Mucosa of descending colon (tissue), 3 donors: ENCODE measurements around the gene ITGB5. TPM values are rescaled to one million over a fixed set of nuclear protein-coding genes. Genes with fewer than 3 reads are reported as not detected.

Source experiments
- ATAC-seq: fragments of 200-7000 bp; cut with Tn5 transposase; one replicate; pipeline ENCODE4 v1.9.1; 2020; ENCODE audit warnings: mild to moderate bottlenecking, moderate library complexity
- DNase-seq, 3 donors: peaks; one replicate each; pipeline ENCODE4 v3.0.0-alpha.2; 2020
- H3K36me3 ChIP-seq: fragments of 200-600 bp; one replicate; pipeline ENCODE4 v1.8.0; 2021; ENCODE audit warnings: low read depth, mild to moderate bottlenecking
- H3K4me1 ChIP-seq: fragments of 200-600 bp; one replicate; pipeline ENCODE4 v1.8.0; 2021; ENCODE audit warnings: low read depth, mild to moderate bottlenecking
- H3K4me3 ChIP-seq: fragments of 200-600 bp; one replicate; pipeline ENCODE4 v1.8.0; 2021; ENCODE audit warnings: mild to moderate bottlenecking
- H3K9me3 ChIP-seq: fragments of 200-600 bp; one replicate; pipeline ENCODE4 v1.8.0; 2021; ENCODE audit warnings: mild to moderate bottlenecking
- intact Hi-C, 2 donors: fragments of 100-400 bp; cut with DNase I in 1 of 2; cut with micrococcal nuclease in 1 of 2; formaldehyde crosslinking; loops; one replicate each; pipeline versions ENCODE4 v1.11.0 to v1.11.1; 2022; cut with DNase I, micrococcal nuclease
- total RNA-seq, 3 donors: library from RNA; stranded (reverse); fragmentation: NEBNext Ultra II Directional in 2 of 3; extraction: Animal tissue kit (Norgen Biotek cat#: 25700) in 2 of 3; gene quantifications; one replicate each; pipeline versions ENCODE4 v1.2.1 to v1.2.4, GENCODE V29; 2021 to 2023
- TF ChIP-seq, protein P1 (sequence below): fragments of 200-600 bp; IDR thresholded peaks from one replicate; pipeline ENCODE4 v1.8.0; 2022; ENCODE audit warnings: antibody characterized with exemption, mild to moderate bottlenecking
- donor health status: DM: no; HTN: no; CAD: no; lungs with moderate emphysema.
- donor health status: DM: no; HTN: no; CAD: no.
- donor health status: DM: no; HTN: yes; CAD: no.

The ITGB5 gene
- total RNA-seq, 3 donors from 2014 or later, result 67.9 to 102 (median 69.6) TPM

DNA sequence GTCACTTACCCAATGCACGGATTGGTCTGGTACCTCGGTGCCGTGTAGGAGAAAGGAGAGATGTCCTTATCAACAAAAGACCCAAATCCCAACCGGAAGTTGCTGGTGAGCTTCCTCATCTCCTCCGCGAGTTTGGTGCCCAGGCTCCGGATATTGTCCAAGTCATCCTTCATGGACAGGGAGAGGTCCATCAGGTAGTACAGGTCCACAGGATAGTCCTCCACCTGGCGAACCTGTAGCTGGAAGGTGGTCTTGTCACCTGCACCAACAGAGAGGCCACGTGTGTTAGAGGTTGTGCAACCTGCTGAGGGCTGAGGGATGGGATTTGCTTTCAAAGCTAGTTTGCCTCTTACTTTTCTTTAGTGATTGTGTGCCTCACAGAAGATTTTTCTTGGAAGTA is 38.9 kb downstream of the ITGB5 start:
- TF ChIP-seq, protein P1, sequence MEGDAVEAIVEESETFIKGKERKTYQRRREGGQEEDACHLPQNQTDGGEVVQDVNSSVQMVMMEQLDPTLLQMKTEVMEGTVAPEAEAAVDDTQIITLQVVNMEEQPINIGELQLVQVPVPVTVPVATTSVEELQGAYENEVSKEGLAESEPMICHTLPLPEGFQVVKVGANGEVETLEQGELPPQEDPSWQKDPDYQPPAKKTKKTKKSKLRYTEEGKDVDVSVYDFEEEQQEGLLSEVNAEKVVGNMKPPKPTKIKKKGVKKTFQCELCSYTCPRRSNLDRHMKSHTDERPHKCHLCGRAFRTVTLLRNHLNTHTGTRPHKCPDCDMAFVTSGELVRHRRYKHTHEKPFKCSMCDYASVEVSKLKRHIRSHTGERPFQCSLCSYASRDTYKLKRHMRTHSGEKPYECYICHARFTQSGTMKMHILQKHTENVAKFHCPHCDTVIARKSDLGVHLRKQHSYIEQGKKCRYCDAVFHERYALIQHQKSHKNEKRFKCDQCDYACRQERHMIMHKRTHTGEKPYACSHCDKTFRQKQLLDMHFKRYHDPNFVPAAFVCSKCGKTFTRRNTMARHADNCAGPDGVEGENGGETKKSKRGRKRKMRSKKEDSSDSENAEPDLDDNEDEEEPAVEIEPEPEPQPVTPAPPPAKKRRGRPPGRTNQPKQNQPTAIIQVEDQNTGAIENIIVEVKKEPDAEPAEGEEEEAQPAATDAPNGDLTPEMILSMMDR, result no peak
- DNase-seq (no peak), ATAC-seq (no peak)
- no peak overlapping the region for H3K4me3 ChIP-seq
- intact Hi-C loops, result no loop called here
- H3K4me1 ChIP-seq, result peaks cover 15% of the 10 kb centered on the region
- H3K36me3 ChIP-seq, result no peaks in the 10 kb centered on the region
- H3K9me3 ChIP-seq, result no peaks in the 10 kb centered on the region

DNA sequence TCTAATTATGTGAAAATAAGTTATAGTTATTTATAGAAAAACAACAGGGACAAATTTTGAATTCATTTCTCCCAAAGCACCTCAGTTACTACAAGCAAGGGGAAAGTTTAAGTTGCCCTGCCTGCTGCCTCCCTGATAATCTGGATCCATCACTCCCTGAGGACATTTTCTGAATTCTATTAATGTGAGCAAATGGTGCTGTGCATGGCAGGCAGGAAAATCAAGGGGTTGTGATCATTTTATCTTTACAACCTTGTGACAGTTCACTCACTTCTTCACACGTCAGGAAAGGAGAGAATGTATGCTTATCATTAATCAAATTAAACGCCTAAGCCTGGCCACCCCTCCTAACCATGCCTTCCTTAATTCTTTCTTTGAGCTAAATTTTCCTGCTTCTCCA is 39.3 kb downstream of the ITGB5 start:
- Histone ChIP-seq H3K4me1 (peaks cover 15% of the 10 kb centered on the region), H3K4me3 (no peak overlapping the region), H3K9me3 (no peaks in the 10 kb centered on the region), H3K36me3 (no peaks in the 10 kb centered on the region)
- ATAC-seq (no peak), DNase-seq (no peak)
- intact Hi-C loops, result no loop called here
- TF ChIP-seq, protein P1, result no peak

DNA sequence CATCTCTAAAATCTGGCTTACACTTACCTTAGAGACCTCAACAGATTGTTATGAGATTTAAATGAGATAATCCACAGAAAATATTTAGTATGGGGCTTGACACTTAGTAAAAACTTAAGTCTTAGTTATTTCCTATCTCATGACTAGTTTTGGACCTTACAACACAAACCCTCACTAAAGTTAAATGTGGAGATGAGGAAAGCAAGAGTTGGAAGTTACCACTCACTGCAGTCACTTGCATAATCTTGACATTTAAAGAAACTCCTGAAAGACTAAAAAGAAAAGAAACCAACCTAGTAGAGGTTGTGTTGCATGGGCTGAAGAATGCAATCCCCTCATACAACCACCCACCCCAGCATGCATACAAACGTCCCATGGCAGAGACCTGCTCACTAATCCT is 40.1 kb downstream of the ITGB5 start:
- ATAC-seq (no peak), DNase-seq (no peak)
- no peak overlapping the region for H3K4me3 ChIP-seq
- peaks cover 15% of the 10 kb centered on the region for H3K4me1 ChIP-seq
- H3K9me3 ChIP-seq, result no peaks in the 10 kb centered on the region
- intact Hi-C loops, result no loop called here
- no peaks in the 10 kb centered on the region for H3K36me3 ChIP-seq
- TF ChIP-seq, protein P1, result no peak

DNA sequence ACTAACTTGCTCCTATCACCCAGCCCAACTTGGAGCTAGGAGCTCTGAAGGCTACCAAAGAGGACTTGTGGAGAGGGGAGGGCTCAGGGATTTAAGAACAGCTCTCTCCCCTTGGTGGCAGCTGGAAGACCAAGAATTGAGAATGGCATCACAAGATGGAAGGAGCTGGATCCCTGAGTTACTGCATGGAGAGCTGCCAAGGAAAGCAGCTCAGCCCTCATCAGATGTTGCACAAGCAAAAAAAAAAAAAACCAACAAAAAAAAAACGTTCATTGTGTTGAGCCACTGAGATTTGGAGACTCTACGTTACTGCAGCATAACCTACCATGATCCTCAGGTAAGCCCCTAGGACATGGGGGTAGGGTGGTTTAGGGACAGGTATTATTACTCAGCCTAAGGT is 41.0 kb downstream of the ITGB5 start:
- ATAC-seq, result no peak
- Histone ChIP-seq H3K36me3 (no peaks in the 10 kb centered on the region), H3K4me1 (peaks cover 15% of the 10 kb centered on the region), H3K9me3 (no peaks in the 10 kb centered on the region), H3K4me3 (no peak overlapping the region)
- no peak for DNase-seq
- intact Hi-C loops, result no loop called here
- TF ChIP-seq, protein P1, result no peak

DNA sequence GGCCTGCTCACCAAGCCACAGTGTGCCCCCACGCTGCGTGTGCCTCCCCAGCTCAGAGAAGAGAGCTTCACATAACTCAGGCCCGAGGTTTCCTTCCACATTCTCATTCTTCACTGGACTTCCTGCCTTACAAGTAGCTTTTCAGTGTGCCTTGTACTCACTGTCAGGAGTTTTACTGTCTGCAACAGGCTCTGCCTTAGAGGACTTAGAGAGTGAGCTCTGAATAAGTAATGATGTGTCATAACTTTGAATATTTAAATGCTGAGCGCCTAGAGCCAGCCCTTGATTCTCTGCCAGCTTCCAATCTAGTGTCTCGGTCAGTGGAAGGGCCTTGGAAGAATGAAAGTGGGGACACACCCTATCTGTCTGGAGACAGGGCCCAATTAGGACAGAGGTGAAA is 41.8 kb downstream of the ITGB5 start:
- intact Hi-C loops, result no loop called here
- peak in 1 of 3 donors; percentile 78 for DNase-seq
- H3K36me3 ChIP-seq, result no peaks in the 10 kb centered on the region

More for the DNA sequence above, 41.8 kb downstream of the ITGB5 start:
- ATAC-seq, result peak; percentile 92
- Histone ChIP-seq H3K4me1 (peaks cover 15% of the 10 kb centered on the region), H3K9me3 (no peaks in the 10 kb centered on the region), H3K4me3 (no peak overlapping the region)
- TF ChIP-seq, protein P1, result no peak
